Progenitor cell of endocrine pancreas (in vitro differentiated cells): Measurements from ENCODE around the gene BMP5. TPM values are rescaled to one million over a fixed set of nuclear protein-coding genes. Genes with fewer than 3 reads are reported as not detected.

Source experiments
- DNase-seq: peaks from one replicate; pipeline ENCODE4 v3.0.0; 2021; ENCODE audit warnings: low spot score; ENCODE audit not compliant: unreplicated experiment
- H3K27ac Mint-ChIP-seq: 2 replicates; pipeline ENCODE4 v1.8.0; 2021; ENCODE audit warnings: mild to moderate bottlenecking, moderate library complexity, mixed read lengths
- H3K27me3 Mint-ChIP-seq: 2 replicates; pipeline ENCODE4 v1.8.0; 2021; ENCODE audit warnings: mixed read lengths
- H3K36me3 Mint-ChIP-seq: 2 replicates; pipeline ENCODE4 v1.8.0; 2022; ENCODE audit warnings: mixed read lengths; ENCODE audit not compliant: insufficient read depth
- H3K4me1 Mint-ChIP-seq: 2 replicates; pipeline ENCODE4 v1.8.0; 2021; ENCODE audit warnings: low read depth, mixed read lengths
- H3K4me3 Mint-ChIP-seq: 2 replicates; pipeline ENCODE4 v1.8.0; 2021; ENCODE audit warnings: low read depth, mild to moderate bottlenecking, moderate library complexity, mixed read lengths
- H3K9me3 Mint-ChIP-seq: 2 replicates; pipeline ENCODE4 v1.8.0; 2021; ENCODE audit warnings: low read depth, mixed read lengths
- total RNA-seq: library from RNA; stranded (reverse); gene quantifications from 2 replicates; pipeline ENCODE4 v1.2.1, GENCODE V29; 2021
- TF ChIP-seq, protein P1 (sequence below): fragments of 200-600 bp; sonication (generic); IDR thresholded peaks from one replicate; pipeline ENCODE4 v1.5.0; 2021; ENCODE audit warnings: antibody characterized with exemption, mild to moderate bottlenecking; ENCODE audit not compliant: unreplicated experiment

BMP5 gene
- total RNA-seq, 1 donor from 2014 or later: 0.91 TPM

DNA sequence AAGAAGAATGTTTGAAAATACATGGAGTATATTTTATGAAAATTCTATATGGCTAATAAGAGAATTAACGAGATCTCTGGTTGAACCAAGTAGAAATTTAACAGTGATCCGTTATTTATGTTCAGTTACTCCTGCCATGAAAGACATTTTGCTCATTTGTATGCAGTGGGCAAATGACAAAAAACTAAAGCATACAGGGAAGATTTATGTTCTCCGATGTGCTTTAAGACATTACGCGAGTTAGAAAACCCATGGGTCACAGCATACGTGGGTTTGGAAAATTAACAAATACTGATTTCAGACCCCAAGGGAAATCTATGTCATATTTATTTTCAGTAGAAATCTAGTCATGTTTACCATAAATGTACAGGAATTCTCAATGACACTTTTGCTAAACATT is 90.1 kb downstream of the BMP5 start:
- no peaks in the 10 kb centered on the region for H3K9me3 Mint-ChIP-seq
- no peaks in the 10 kb centered on the region for H3K4me1 Mint-ChIP-seq
- TF ChIP-seq, protein P1, sequence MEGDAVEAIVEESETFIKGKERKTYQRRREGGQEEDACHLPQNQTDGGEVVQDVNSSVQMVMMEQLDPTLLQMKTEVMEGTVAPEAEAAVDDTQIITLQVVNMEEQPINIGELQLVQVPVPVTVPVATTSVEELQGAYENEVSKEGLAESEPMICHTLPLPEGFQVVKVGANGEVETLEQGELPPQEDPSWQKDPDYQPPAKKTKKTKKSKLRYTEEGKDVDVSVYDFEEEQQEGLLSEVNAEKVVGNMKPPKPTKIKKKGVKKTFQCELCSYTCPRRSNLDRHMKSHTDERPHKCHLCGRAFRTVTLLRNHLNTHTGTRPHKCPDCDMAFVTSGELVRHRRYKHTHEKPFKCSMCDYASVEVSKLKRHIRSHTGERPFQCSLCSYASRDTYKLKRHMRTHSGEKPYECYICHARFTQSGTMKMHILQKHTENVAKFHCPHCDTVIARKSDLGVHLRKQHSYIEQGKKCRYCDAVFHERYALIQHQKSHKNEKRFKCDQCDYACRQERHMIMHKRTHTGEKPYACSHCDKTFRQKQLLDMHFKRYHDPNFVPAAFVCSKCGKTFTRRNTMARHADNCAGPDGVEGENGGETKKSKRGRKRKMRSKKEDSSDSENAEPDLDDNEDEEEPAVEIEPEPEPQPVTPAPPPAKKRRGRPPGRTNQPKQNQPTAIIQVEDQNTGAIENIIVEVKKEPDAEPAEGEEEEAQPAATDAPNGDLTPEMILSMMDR: no peak
- no peak for DNase-seq
- H3K4me3 Mint-ChIP-seq: no peak overlapping the region
- no peaks in the 10 kb centered on the region for H3K36me3 Mint-ChIP-seq
- no peak overlapping the region for H3K27ac Mint-ChIP-seq
- no peaks in the 10 kb centered on the region for H3K27me3 Mint-ChIP-seq

DNA sequence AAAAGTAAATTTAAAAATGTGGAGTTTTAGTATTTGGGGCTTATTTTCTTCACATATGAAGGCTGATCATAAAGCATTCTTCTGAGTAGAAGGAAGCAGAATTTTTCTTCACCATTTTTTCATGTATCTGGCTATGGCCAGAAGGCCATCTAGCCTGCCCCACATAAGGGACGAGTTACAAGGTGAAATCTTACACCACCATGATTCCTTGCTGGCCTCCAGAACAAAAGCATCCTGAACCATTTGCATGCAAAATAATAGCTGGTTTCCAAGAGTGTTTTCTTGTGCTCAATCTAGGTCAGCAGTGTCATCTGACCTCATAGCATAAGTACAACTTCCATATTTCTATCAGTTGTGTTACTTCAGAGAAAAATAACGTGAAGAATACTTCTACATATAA is 93.1 kb downstream of the BMP5 start:
- DNase-seq: no peak
- no peaks in the 10 kb centered on the region for H3K36me3 Mint-ChIP-seq
- no peak overlapping the region for H3K27ac Mint-ChIP-seq
- no peaks in the 10 kb centered on the region for H3K9me3 Mint-ChIP-seq
- H3K27me3 Mint-ChIP-seq: no peaks in the 10 kb centered on the region
- no peak overlapping the region for H3K4me3 Mint-ChIP-seq
- TF ChIP-seq, protein P1: no peak
- no peaks in the 10 kb centered on the region for H3K4me1 Mint-ChIP-seq

DNA sequence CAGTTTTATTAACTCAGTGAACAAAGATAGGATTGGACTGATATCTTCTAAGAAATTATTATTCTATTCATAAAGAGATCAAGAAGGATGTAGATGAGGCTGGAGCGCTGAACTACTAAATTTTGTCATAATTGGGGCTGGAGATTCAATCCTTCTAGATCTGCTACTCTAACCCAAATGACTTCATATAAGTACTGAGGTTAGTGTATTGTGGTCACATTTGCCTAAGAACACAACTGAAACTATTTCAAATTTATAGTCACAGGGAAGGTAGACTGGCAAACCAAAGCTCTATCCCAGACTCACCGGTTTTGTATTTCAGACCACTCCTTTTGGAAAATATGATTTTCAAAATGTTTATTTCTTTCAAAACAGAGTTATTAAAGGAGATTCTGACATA is 96.7 kb downstream of the BMP5 start:
- Mint-ChIP-seq H3K27me3 (no peaks in the 10 kb centered on the region), H3K27ac (no peak overlapping the region), H3K9me3 (no peaks in the 10 kb centered on the region), H3K4me1 (no peaks in the 10 kb centered on the region), H3K4me3 (no peak overlapping the region), H3K36me3 (no peaks in the 10 kb centered on the region)
- no peak for DNase-seq
- TF ChIP-seq, protein P1: no peak

DNA sequence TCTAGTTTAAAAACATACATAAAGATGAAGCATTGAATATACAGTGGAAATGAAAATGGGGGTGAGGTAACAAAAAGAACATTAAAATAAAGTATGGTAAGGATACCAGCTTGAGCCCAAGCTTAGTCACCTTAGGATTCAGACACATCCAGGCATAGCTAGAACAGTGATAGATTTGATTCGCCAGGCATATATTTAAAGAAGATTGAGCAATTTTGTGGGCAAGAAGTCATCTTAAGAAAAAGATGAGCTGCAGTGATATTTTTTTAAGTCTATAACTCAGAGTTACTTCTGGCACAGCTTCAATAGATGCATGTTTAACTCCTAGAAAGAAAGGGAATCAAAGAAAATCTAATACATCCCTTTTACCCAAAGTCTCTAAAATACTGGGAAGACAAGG is 97.9 kb downstream of the BMP5 start:
- Mint-ChIP-seq H3K36me3 (no peaks in the 10 kb centered on the region), H3K4me1 (no peaks in the 10 kb centered on the region), H3K4me3 (no peak overlapping the region), H3K9me3 (no peaks in the 10 kb centered on the region), H3K27me3 (no peaks in the 10 kb centered on the region), H3K27ac (no peak overlapping the region)
- DNase-seq: no peak
- TF ChIP-seq, protein P1: no peak

DNA sequence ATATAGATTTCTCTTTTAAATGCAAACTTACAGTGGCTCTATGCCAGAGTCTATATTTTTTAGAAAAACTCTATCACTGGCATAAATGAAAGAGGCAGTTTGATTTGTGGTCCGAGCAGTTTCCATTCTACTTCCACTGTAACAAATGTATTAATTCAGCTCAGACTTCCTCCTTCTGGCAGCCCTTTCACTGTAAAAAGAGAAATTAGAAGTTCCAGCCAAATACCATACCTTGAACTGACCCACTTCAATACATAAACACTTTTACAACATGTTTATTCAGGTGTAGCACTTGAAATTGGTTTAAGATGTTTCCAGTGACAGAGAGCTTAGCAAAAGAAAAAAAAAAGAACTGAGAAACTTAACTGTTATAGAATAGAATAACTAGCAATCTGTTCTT is 99.3 kb downstream of the BMP5 start:
- TF ChIP-seq, protein P1: no peak
- Mint-ChIP-seq H3K4me1 (no peaks in the 10 kb centered on the region), H3K36me3 (no peaks in the 10 kb centered on the region), H3K27ac (no peak overlapping the region), H3K4me3 (no peak overlapping the region), H3K27me3 (no peaks in the 10 kb centered on the region), H3K9me3 (no peaks in the 10 kb centered on the region)
- no peak for DNase-seq

DNA sequence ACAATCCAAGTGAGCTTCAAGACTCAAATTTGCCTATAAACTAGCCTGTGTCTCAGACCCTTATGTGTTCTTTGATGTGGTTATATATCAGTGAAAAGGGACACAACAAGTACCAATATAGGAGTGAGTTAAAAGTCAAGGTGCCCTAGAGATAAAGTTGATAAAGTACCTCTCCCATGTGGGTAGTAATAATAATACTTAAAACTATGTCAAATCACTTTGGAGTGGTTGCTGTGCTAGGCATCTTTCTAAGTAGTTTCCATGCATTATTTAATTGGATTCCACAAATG is 100.4 kb downstream of the BMP5 start:
- TF ChIP-seq, protein P1: no peak
- no peaks in the 10 kb centered on the region for H3K4me1 Mint-ChIP-seq
- H3K4me3 Mint-ChIP-seq: no peak overlapping the region
- no peaks in the 10 kb centered on the region for H3K9me3 Mint-ChIP-seq
- no peaks in the 10 kb centered on the region for H3K36me3 Mint-ChIP-seq
- no peaks in the 10 kb centered on the region for H3K27me3 Mint-ChIP-seq
- no peak for DNase-seq
- H3K27ac Mint-ChIP-seq: no peak overlapping the region
